Measurements from ENCODE around the gene CYP4A22. TPM values are rescaled to one million over a fixed set of nuclear protein-coding genes. Genes with fewer than 3 reads are reported as not detected.

The CYP4A22 gene
- total RNA-seq, 1 experiment from 2014 or later = not detected

GRCh38 chr1:47172782-47173181 lies 35.5 kb downstream of the CYP4A22 start:
- no peaks in the 10 kb centered on the region for H3F3A ChIP-seq (ENCODE audit: low read length, unreplicated experiment)
- POLR2A ChIA-PET (ENCODE audit: unreplicated experiment) = no interaction called here

GRCh38 chr1:47174656-47175020 lies 37.4 kb downstream of the CYP4A22 start:
- DNase-seq (no peak), ATAC-seq (no peak)
- H4K20me1 ChIP-seq (ENCODE audit: low read length) = no peaks in the 10 kb centered on the region
- no TSS peak for BruUV-seq (replicated peaks)
- peaks cover 5% of the 10 kb centered on the region; the same call in 1 of the 2 replicates for H3K4me1 ChIP-seq (ENCODE audit: insufficient read depth, low read length)
- ChIA-PET POLR2A (ENCODE audit: unreplicated experiment) (no interaction called here), CTCF (interaction anchor here (0.5 to 0.6 kb wide), 2 partner anchors 28 to 394 kb away, joined by 3 read pairs; no protein-coding TSS in a partner anchor)
- no peaks in the 10 kb centered on the region for H3K9me2 ChIP-seq (replicated peaks; ENCODE audit: low read length)
- H3K9ac ChIP-seq (ENCODE audit: low read length) = no peak overlapping the region
- intact Hi-C loops (cut with micrococcal nuclease) = loop anchor here (1.0 to 10.0 kb wide), 6 partner anchors 67 to 550 kb away; partner anchors contain the start of gene STIL
- H3F3A ChIP-seq (ENCODE audit: low read length, unreplicated experiment) = no peaks in the 10 kb centered on the region
- no peak overlapping the region for H3K4me3 ChIP-seq (ENCODE audit: low read length)
- peak overlapping the region; percentile 76; the same call in 1 of the 2 replicates for H3K4me2 ChIP-seq (ENCODE audit: low read length)
- no peaks in the 10 kb centered on the region for H3K36me3 ChIP-seq (ENCODE audit: low read depth, low read length)
- no peaks in the 10 kb centered on the region for H3K79me2 ChIP-seq (ENCODE audit: low read length)
- H3K27ac ChIP-seq (ENCODE audit: low read length) = no peak overlapping the region
- H2AFZ ChIP-seq (ENCODE audit: low read length) = no peak overlapping the region
- H3K9me3 ChIP-seq (ENCODE audit: low read length) = no peaks in the 10 kb centered on the region
- no peaks in the 10 kb centered on the region for H3K27me3 ChIP-seq (ENCODE audit: low read length)
- TF ChIP-seq EZH2phosphoT487 (IDR thresholded peaks at IDR 0.05; ENCODE audit: borderline replicate concordance, low read length) (no peak), CTCF (conservative IDR thresholded peaks at IDR 0.05; ENCODE audit: low read depth, low read length) (no peak), EZH2 (IDR thresholded peaks at IDR 0.05; ENCODE audit: low read length, unreplicated experiment) (no peak)

More at GRCh38 chr1:47172782-47173181, 35.5 kb downstream of the CYP4A22 start:
- Histone ChIP-seq H3K36me3 (ENCODE audit: low read depth, low read length) (no peaks in the 10 kb centered on the region), H3K4me1 (ENCODE audit: insufficient read depth, low read length) (peaks cover 5% of the 10 kb centered on the region; the same call in 1 of the 2 replicates), H3K4me3 (ENCODE audit: low read length) (no peak overlapping the region), H3K27ac (ENCODE audit: low read length) (no peak overlapping the region), H3K9ac (ENCODE audit: low read length) (no peak overlapping the region), H4K20me1 (ENCODE audit: low read length) (no peaks in the 10 kb centered on the region), H3K9me2 (replicated peaks; ENCODE audit: low read length) (no peaks in the 10 kb centered on the region), H3K4me2 (ENCODE audit: low read length) (no peak overlapping the region), H3K27me3 (ENCODE audit: low read length) (no peaks in the 10 kb centered on the region), H3K79me2 (ENCODE audit: low read length) (no peaks in the 10 kb centered on the region), H2AFZ (ENCODE audit: low read length) (no peak overlapping the region), H3K9me3 (ENCODE audit: low read length) (no peaks in the 10 kb centered on the region)
- CTCF ChIA-PET = no interaction called here
- no TSS peak for BruUV-seq (replicated peaks)
- intact Hi-C loops (cut with micrococcal nuclease) = loop anchor here (10.0 kb wide), 4 partner anchors 142 to 552 kb away; partner anchors contain the start of gene STIL
- TF ChIP-seq CTCF (conservative IDR thresholded peaks at IDR 0.05; ENCODE audit: low read depth, low read length) (no peak), EZH2 (IDR thresholded peaks at IDR 0.05; ENCODE audit: low read length, unreplicated experiment) (no peak), EZH2phosphoT487 (IDR thresholded peaks at IDR 0.05; ENCODE audit: borderline replicate concordance, low read length) (no peak)
- ATAC-seq (no peak), DNase-seq (no peak)

- Histone ChIP-seq H3K4me3 (ENCODE audit: low read length) (peak overlapping the region; percentile 32; the same call in 1 of the 2 replicates), H3K4me2 (ENCODE audit: low read length) (peak overlapping the region; percentile 76), H3K9me2 (replicated peaks; ENCODE audit: low read length) (no peaks in the 10 kb centered on the region), H3K27ac (ENCODE audit: low read length) (no peak overlapping the region), H3F3A (ENCODE audit: low read length, unreplicated experiment) (no peaks in the 10 kb centered on the region), H3K9ac (ENCODE audit: low read length) (no peak overlapping the region), H3K79me2 (ENCODE audit: low read length) (no peaks in the 10 kb centered on the region), H2AFZ (ENCODE audit: low read length) (peak overlapping the region; percentile 74), H3K27me3 (ENCODE audit: low read length) (no peaks in the 10 kb centered on the region), H3K36me3 (ENCODE audit: low read depth, low read length) (no peaks in the 10 kb centered on the region), H4K20me1 (ENCODE audit: low read length) (no peaks in the 10 kb centered on the region), H3K4me1 (ENCODE audit: insufficient read depth, low read length) (peaks cover 11% of the 10 kb centered on the region), H3K9me3 (ENCODE audit: low read length) (no peaks in the 10 kb centered on the region)
- TF ChIP-seq EZH2phosphoT487 (IDR thresholded peaks at IDR 0.05; ENCODE audit: borderline replicate concordance, low read length) (no peak), EZH2 (IDR thresholded peaks at IDR 0.05; ENCODE audit: low read length, unreplicated experiment) (no peak), CTCF (conservative IDR thresholded peaks at IDR 0.05; ENCODE audit: low read depth, low read length) (peak; percentile 91)
- intact Hi-C loops (cut with micrococcal nuclease) = loop anchor here (1.0 to 10.0 kb wide), 6 partner anchors 68 to 549 kb away; partner anchors contain the start of gene STIL
- BruUV-seq (replicated peaks) = no TSS peak
- peak; percentile 32 for ATAC-seq
- DNase-seq = peak; percentile 78
- ChIA-PET CTCF (interaction anchor here (0.5 to 0.6 kb wide), 3 partner anchors 28 to 417 kb away, joined by 3 read pairs; no protein-coding TSS in a partner anchor), POLR2A (ENCODE audit: unreplicated experiment) (interaction anchor here (0.6 kb wide), 1 partner anchor 55 kb away, joined by 4 read pairs; no protein-coding TSS in a partner anchor)
Observed at GRCh38 chr1:47175227-47175934, 38.1 kb downstream of the CYP4A22 start.

Measured in PC-3 (cell line).